Fibroblast of lung (primary cell): ENCODE results near the gene PPRC1. TPM values are rescaled to one million over a fixed set of nuclear protein-coding genes. Genes with fewer than 3 reads are reported as not detected.

Experiments used
- DNase-seq, 2 donors: peaks; one replicate each; pipeline versions ENCODE4 v3.0.0 to v3.0.0-alpha.2; 2010; ENCODE audit warnings: low read depth in 2 of 2
- H2AFZ ChIP-seq: 2 replicates; pipeline ENCODE4 v1.5.1; 2012; ENCODE audit warnings: low read length, control low read depth, inconsistent platforms
- H3K27ac ChIP-seq: 2 replicates; pipeline ENCODE4 v1.5.1; 2011; ENCODE audit warnings: low read length, control low read depth; ENCODE audit not compliant: insufficient read depth
- H3K27me3 ChIP-seq: 2 replicates; pipeline ENCODE4 v1.5.1; 2011; ENCODE audit warnings: mild to moderate bottlenecking, low read length; ENCODE audit not compliant: control insufficient read depth, insufficient read depth
- H3K36me3 ChIP-seq: 2 replicates; pipeline ENCODE4 v1.5.1; 2011; ENCODE audit warnings: low read length; ENCODE audit not compliant: control insufficient read depth, insufficient read depth
- H3K4me1 ChIP-seq: 2 replicates; pipeline ENCODE4 v1.5.1; 2011; ENCODE audit warnings: low read length; ENCODE audit not compliant: control insufficient read depth, insufficient read depth; ENCODE audit errors: extremely low read depth
- H3K4me2 ChIP-seq: 2 replicates; pipeline ENCODE4 v1.5.1; 2011; ENCODE audit warnings: low read length, control low read depth; ENCODE audit not compliant: insufficient read depth; ENCODE audit errors: extremely low read depth
- H3K4me3 ChIP-seq, 4 experiments: fragments of 200-600 bp in 1 of 4; sonication (generic) in 1 of 4; replicated peaks in 1 of 4; 2 replicates each; pipeline ENCODE4 v1.5.1; 2011 to 2016; ENCODE audit warnings: low read length in 4 of 4, low read depth in 3 of 4, mild to moderate bottlenecking in 3 of 4, control low read depth in 2 of 4, inconsistent platforms in 1 of 4, mixed read lengths in 1 of 4; ENCODE audit not compliant: insufficient read depth in 1 of 4; ENCODE audit errors: control extremely low read depth in 1 of 4
- H3K79me2 ChIP-seq: 2 replicates; pipeline ENCODE4 v1.5.1; 2012; ENCODE audit warnings: mild to moderate bottlenecking, low read length, inconsistent platforms; ENCODE audit not compliant: control insufficient read depth, insufficient read depth
- H3K9ac ChIP-seq: 2 replicates; pipeline ENCODE4 v1.5.1; 2011; ENCODE audit warnings: mild to moderate bottlenecking, low read length, control low read depth; ENCODE audit not compliant: insufficient read depth
- H3K9me3 ChIP-seq: 2 replicates; pipeline ENCODE4 v1.5.1; 2012; ENCODE audit warnings: low read depth, low read length; ENCODE audit not compliant: control insufficient read depth, insufficient read depth
- H4K20me1 ChIP-seq: 2 replicates; pipeline ENCODE4 v1.5.1; 2011; ENCODE audit warnings: low read length; ENCODE audit not compliant: control insufficient read depth, insufficient read depth; ENCODE audit errors: extremely low read depth
- CTCF ChIP-seq, 2 donors: IDR thresholded peaks in 1 of 2; conservative IDR thresholded peaks in 1 of 2; 1 replicate in 1 of 2; 2 replicates in 1 of 2; pipeline ENCODE4 v1.5.1; 2011 to 2012; ENCODE audit warnings: low read length in 2 of 2, control low read depth in 1 of 2, inconsistent platforms in 1 of 2, low read depth in 1 of 2, mild to moderate bottlenecking in 1 of 2
- EZH2 ChIP-seq: IDR thresholded peaks from 2 replicates; pipeline ENCODE4 v1.5.1; 2012; ENCODE audit warnings: low read length, control low read depth, mild to moderate bottlenecking; ENCODE audit errors: missing control alignments
- polyA plus RNA-seq, 2 donors: library from polyadenylated mRNA; depleted of rRNA in 1 of 2; stranded (reverse) in 1 of 2; unstranded in 1 of 2; fragments of >200 nt; gene quantifications; 2 replicates each; pipeline ENCODE4 v1.2.1, GENCODE V29; 2011 to 2012; ENCODE audit warnings: missing spikeins in 1 of 2
- total RNA-seq: library from RNA; depleted of rRNA; stranded (reverse); fragments of >200 nt; gene quantifications from 2 replicates; pipeline ENCODE4 v1.2.1, GENCODE V29; 2014

The PPRC1 gene
- total and polyA plus RNA-seq, 2 donors (not counting 1 experiment from before 2014, with no cell fraction given): 9.9 to 13.5 TPM

GRCh38 chr10:102131286-102132170, 1.3 kb upstream of the PPRC1 start:
- TF ChIP-seq CTCF (conservative IDR thresholded peaks at IDR 0.05 in 1 of 2, IDR thresholded peaks at IDR 0.05 in 1 of 2; ENCODE audit: low read depth in 1 of 2, low read length in 2 of 2) (no peak), EZH2 (no peak)
- H3K36me3 ChIP-seq: no peaks in the 10 kb centered on the region
- H3K79me2 ChIP-seq: peaks cover 36% of the 10 kb centered on the region
- H3K4me1 ChIP-seq: peaks cover 11% of the 10 kb centered on the region
- H3K4me2 ChIP-seq: no peak overlapping the region
- no peaks in the 10 kb centered on the region for H3K27me3 ChIP-seq
- peak overlapping the region; percentile 29 for H3K27ac ChIP-seq
- no peaks in the 10 kb centered on the region for H4K20me1 ChIP-seq
- no peaks in the 10 kb centered on the region for H3K9me3 ChIP-seq
- peak in 1 of 2 donors; percentile 77 for DNase-seq
- no peak overlapping the region for H3K4me3 ChIP-seq
- H2AFZ ChIP-seq: no peak overlapping the region
- H3K9ac ChIP-seq: no peak overlapping the region

GRCh38 chr10:102132193-102132562, 662 bp upstream of the PPRC1 start:
- Histone ChIP-seq H3K4me1 (peaks cover 11% of the 10 kb centered on the region), H3K27me3 (no peaks in the 10 kb centered on the region), H3K4me2 (peak overlapping the region; percentile 73), H3K27ac (peak overlapping the region; percentile 29), H4K20me1 (no peaks in the 10 kb centered on the region), H3K9me3 (no peaks in the 10 kb centered on the region), H3K36me3 (no peaks in the 10 kb centered on the region), H3K79me2 (peaks cover 43% of the 10 kb centered on the region), H3K4me3 (peak overlapping the region in 2 of 4 experiments; percentile 70 to 94), H3K9ac (no peak overlapping the region), H2AFZ (peak overlapping the region; percentile 72)
- TF ChIP-seq EZH2 (no peak), CTCF (conservative IDR thresholded peaks at IDR 0.05 in 1 of 2, IDR thresholded peaks at IDR 0.05 in 1 of 2; ENCODE audit: low read depth in 1 of 2, low read length in 2 of 2) (no peak)
- no peak for DNase-seq

- Histone ChIP-seq H4K20me1 (no peaks in the 10 kb centered on the region), H3K36me3 (peaks cover 4% of the 10 kb centered on the region)
- TF ChIP-seq CTCF (conservative IDR thresholded peaks at IDR 0.05 in 1 of 2, IDR thresholded peaks at IDR 0.05 in 1 of 2; ENCODE audit: low read depth in 1 of 2, low read length in 2 of 2): no peak
- TF ChIP-seq EZH2: no peak
Measured at GRCh38 chr10:102133373-102134195, 744 bp downstream of the PPRC1 start.

More at GRCh38 chr10:102133373-102134195, 744 bp downstream of the PPRC1 start:
- DNase-seq: peak; percentile 69 to 77
- H3K4me1 ChIP-seq: peaks cover 5% of the 10 kb centered on the region
- H3K27ac ChIP-seq: peak overlapping the region; percentile 97
- H3K9ac ChIP-seq: peak overlapping the region; percentile 88
- peak overlapping the region; percentile 82 to 94 (median 90) for H3K4me3 ChIP-seq
- H3K27me3 ChIP-seq: no peaks in the 10 kb centered on the region
- H3K9me3 ChIP-seq: no peaks in the 10 kb centered on the region
- peak overlapping the region; percentile 77 for H3K4me2 ChIP-seq
- H3K79me2 ChIP-seq: peaks cover 57% of the 10 kb centered on the region
- no peak overlapping the region for H2AFZ ChIP-seq
